Glutamatergic neuron (in vitro differentiated cells): ENCODE results near the gene BAG1. TPM values are rescaled to one million over a fixed set of nuclear protein-coding genes. Genes with fewer than 3 reads are reported as not detected.

Source experiments
- DNase-seq: peaks from one replicate; pipeline ENCODE4 v3.0.0; 2022
- H3K27ac Mint-ChIP-seq: one replicate; pipeline ENCODE4 v1.8.0; 2020; ENCODE audit warnings: mild to moderate bottlenecking, mixed read lengths, inconsistent platforms; ENCODE audit not compliant: unreplicated experiment
- H3K27me3 Mint-ChIP-seq: one replicate; pipeline ENCODE4 v1.8.0; 2020; ENCODE audit warnings: mild to moderate bottlenecking, moderate library complexity, mixed read lengths, inconsistent platforms; ENCODE audit not compliant: unreplicated experiment
- H3K36me3 Mint-ChIP-seq: one replicate; pipeline ENCODE4 v1.8.0; 2020; ENCODE audit warnings: mild to moderate bottlenecking, mixed read lengths, inconsistent platforms; ENCODE audit not compliant: unreplicated experiment
- H3K4me1 Mint-ChIP-seq: one replicate; pipeline ENCODE4 v1.8.0; 2020; ENCODE audit warnings: mild to moderate bottlenecking, low read depth, mixed read lengths, inconsistent platforms; ENCODE audit not compliant: unreplicated experiment
- H3K4me3 Mint-ChIP-seq: one replicate; pipeline ENCODE4 v1.8.0; 2020; ENCODE audit warnings: mild to moderate bottlenecking, mixed read lengths, inconsistent platforms; ENCODE audit not compliant: unreplicated experiment
- H3K9me3 Mint-ChIP-seq: one replicate; pipeline ENCODE4 v1.8.0; 2020; ENCODE audit warnings: mild to moderate bottlenecking, moderate library complexity, mixed read lengths, inconsistent platforms; ENCODE audit not compliant: unreplicated experiment
- CTCF ChIP-seq: fragments of 200-600 bp; sonication (generic); IDR thresholded peaks from one replicate; pipeline ENCODE4 v1.5.0; 2021; ENCODE audit not compliant: partially characterized antibody, unreplicated experiment
- total RNA-seq: library from RNA; stranded (reverse); fragmentation: NEBNext Ultra II Directional; extraction: Animal tissue kit (Norgen Biotek cat#: 25700); gene quantifications from one replicate; pipeline ENCODE4 v1.2.1, GENCODE V29; 2021; ENCODE audit not compliant: unreplicated experiment

BAG1 gene
- total RNA-seq, 1 donor from 2014 or later, result 92.5 TPM

DNA sequence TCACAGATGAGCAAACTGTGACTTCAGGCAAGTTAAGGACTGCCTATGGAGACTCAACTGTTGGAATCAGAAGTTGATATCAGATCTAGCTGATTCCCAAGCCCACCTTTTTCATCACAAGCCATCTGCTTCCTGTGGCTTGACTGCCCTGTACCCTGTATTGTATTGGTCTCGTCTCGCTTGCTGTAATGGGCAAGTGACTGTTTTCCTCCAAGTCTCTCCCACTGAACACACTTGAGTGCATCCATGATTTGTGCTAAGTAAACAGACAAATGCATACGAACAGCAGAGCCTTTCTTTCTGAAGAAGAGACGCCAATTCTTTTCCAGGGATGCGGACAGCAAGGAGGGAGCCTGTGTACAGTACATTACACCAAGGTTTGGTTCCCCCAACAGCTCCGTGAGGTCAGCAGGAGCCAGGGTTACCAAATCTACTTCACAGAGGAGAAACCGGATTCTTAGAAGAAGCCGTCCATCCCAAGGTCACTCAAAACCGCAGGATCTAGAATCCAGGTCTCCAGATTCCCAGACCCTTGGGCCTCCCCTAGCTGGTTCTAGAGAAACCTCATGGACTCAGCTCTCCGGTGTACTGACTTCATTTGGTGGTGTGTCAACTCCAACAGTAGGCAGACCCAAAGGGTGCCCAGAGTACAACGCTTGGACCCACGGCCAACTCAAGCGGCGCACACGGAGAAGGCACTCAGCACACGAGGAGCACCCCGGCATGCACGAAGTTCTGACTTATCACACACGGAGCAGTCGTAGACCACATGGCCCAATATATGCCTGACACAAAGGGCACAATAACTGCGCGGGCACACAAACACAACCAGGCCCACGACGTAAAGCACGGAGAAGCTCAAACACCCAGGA lies 1.1 kb downstream of the BAG1 start:
- DNase-seq, result peak; percentile 22
- no peak for TF ChIP-seq CTCF
- H3K36me3 Mint-ChIP-seq, result peaks cover 4% of the 10 kb centered on the region
- peaks cover 10% of the 10 kb centered on the region for H3K27me3 Mint-ChIP-seq
- H3K4me1 Mint-ChIP-seq, result peaks cover 12% of the 10 kb centered on the region
- H3K9me3 Mint-ChIP-seq, result peaks cover 12% of the 10 kb centered on the region
- H3K27ac Mint-ChIP-seq, result peak overlapping the region; percentile 98
- H3K4me3 Mint-ChIP-seq, result peak overlapping the region; percentile 100

DNA sequence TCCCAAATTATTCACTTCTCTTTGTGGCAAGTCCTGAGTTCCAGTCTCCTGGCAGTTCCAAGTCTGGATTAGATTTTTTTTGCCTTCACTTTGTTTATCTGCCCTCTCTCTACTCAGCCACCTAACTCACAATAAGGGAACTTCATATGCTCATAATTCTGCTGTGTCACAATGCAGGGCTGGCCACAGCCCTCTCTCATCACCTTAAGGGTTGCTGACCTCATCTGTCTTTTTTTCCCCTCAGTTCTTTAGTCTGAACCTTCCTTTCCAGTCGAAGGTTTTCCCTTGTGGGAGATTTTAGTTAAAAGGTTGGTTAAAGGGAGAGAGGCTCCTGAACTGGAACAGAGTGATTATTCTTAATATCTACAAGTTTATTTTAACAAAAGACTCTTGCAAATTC lies 4.1 kb downstream of the BAG1 start:
- no peak overlapping the region for H3K4me3 Mint-ChIP-seq
- H3K9me3 Mint-ChIP-seq, result peaks cover 12% of the 10 kb centered on the region
- no peak for TF ChIP-seq CTCF
- no peak for DNase-seq
- H3K27ac Mint-ChIP-seq, result no peak overlapping the region
- peaks cover 7% of the 10 kb centered on the region for H3K27me3 Mint-ChIP-seq
- peaks cover 9% of the 10 kb centered on the region for H3K4me1 Mint-ChIP-seq
- peaks cover 4% of the 10 kb centered on the region for H3K36me3 Mint-ChIP-seq

DNA sequence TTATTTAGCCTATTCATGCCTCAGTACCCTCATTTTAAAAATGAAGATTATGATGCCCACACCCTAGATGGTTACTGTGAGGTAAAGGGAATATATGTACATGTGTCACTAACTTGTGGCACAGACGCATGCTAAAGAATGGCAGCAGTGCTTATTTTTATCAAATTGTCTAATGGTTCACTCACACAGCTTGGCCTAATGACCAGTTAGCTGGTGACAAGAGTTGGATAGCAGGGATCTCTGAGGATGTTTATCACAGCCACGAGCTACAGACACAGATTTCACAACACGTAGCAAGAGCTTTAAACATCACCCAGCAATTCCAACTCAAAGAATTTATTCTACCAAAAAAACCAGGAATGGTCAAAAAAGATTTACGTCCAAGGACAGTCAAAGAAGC lies 7.2 kb downstream of the BAG1 start:
- Mint-ChIP-seq H3K36me3 (peaks cover 7% of the 10 kb centered on the region), H3K4me1 (no peaks in the 10 kb centered on the region)

DNA sequence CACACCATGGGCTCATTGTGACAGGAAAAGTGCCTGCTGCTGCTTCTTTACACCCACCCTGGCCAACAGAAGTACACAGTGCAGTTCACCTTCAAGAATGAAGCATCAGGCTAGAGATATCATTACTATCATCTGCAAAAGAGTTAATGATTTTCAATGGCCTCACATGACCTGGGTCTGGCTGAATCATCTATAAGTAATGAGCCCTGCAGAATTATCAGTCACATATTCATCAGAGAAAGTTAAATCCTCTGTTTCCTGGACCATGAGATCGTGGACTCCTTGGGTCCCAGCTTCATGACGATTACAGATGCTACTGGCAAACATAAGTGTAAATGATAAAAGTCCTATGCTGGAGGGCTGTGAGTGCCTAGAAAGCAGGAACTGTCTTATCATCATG lies 8.3 kb downstream of the BAG1 start:
- H3K36me3 Mint-ChIP-seq, result peaks cover 7% of the 10 kb centered on the region
- TF ChIP-seq CTCF, result no peak
- no peak for DNase-seq
- peaks cover 4% of the 10 kb centered on the region for H3K9me3 Mint-ChIP-seq
- H3K4me3 Mint-ChIP-seq, result no peak overlapping the region
- H3K27ac Mint-ChIP-seq, result no peak overlapping the region
- H3K27me3 Mint-ChIP-seq, result peaks cover 3% of the 10 kb centered on the region
- no peaks in the 10 kb centered on the region for H3K4me1 Mint-ChIP-seq

More for the DNA sequence above, 7.2 kb downstream of the BAG1 start:
- H3K9me3 Mint-ChIP-seq, result peaks cover 4% of the 10 kb centered on the region
- H3K27me3 Mint-ChIP-seq, result peaks cover 3% of the 10 kb centered on the region
- no peak overlapping the region for H3K27ac Mint-ChIP-seq
- no peak overlapping the region for H3K4me3 Mint-ChIP-seq
- no peak for TF ChIP-seq CTCF
- no peak for DNase-seq

DNA sequence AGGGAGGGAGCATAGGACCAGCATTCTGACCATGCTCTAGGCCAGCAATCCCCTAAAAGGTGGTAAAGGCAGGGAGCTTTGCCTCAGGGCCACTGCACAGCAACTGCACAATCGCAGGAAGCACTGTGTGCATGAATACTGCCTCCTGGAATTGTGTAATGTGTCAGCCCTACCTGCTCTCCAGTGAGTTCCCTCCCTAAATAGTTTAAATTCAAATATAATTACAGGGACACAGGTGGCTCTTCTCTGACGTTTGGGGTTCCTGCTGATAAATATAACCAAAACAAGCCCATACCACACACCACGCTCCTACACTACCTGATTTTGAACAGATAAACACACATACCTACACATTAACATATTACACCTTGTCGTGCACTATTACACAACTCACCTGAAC lies 9.0 kb downstream of the BAG1 start:
- peaks cover 3% of the 10 kb centered on the region for H3K27me3 Mint-ChIP-seq
- peaks cover 6% of the 10 kb centered on the region for H3K9me3 Mint-ChIP-seq
- no peak for TF ChIP-seq CTCF
- peaks cover 7% of the 10 kb centered on the region for H3K36me3 Mint-ChIP-seq
- H3K4me1 Mint-ChIP-seq, result no peaks in the 10 kb centered on the region
- H3K4me3 Mint-ChIP-seq, result no peak overlapping the region
- H3K27ac Mint-ChIP-seq, result no peak overlapping the region
- DNase-seq, result no peak
